Measurements from ENCODE around the gene PROSER3. TPM values are rescaled to one million over a fixed set of nuclear protein-coding genes. Genes with fewer than 3 reads are reported as not detected.

Gene PROSER3
- total RNA-seq, 1 donor from 2014 or later = 15.0 TPM

DNA sequence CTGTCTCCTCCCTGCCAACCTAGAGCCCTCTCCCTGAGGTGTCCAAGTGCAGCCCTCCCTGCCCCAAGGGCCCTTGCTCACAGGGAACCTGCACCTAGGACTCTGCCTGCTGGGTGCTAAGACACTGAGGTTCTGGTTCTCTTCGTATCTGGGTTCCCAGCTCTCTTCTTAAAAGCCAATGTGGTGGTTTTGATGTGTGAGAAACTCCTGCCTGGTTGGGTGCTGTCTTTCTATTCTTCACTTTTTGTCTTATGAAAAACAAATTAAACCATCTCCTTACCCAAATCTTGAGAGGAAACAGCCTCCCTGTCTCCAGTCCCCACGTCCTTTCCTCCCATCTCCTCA is 44.5 kb upstream of the PROSER3 start:
- Mint-ChIP-seq H3K36me3 (ENCODE audit: low read depth, unreplicated experiment) (no peaks in the 10 kb centered on the region), H3K27me3 (ENCODE audit: unreplicated experiment) (peaks cover 9% of the 10 kb centered on the region), H3K27ac (ENCODE audit: unreplicated experiment) (no peak overlapping the region), H3K9me3 (ENCODE audit: unreplicated experiment) (no peaks in the 10 kb centered on the region), H3K4me1 (ENCODE audit: unreplicated experiment) (peaks cover 12% of the 10 kb centered on the region), H3K4me3 (ENCODE audit: unreplicated experiment) (peak overlapping the region; percentile 21)
- no peak for TF ChIP-seq CTCF (IDR thresholded peaks at IDR 0.05; ENCODE audit: unreplicated experiment)
- no peak for DNase-seq (ENCODE audit: low spot score)

- Mint-ChIP-seq H3K27ac (ENCODE audit: unreplicated experiment) (peak overlapping the region; percentile 9), H3K27me3 (ENCODE audit: unreplicated experiment) (peaks cover 9% of the 10 kb centered on the region), H3K4me1 (ENCODE audit: unreplicated experiment) (peaks cover 16% of the 10 kb centered on the region), H3K36me3 (ENCODE audit: low read depth, unreplicated experiment) (no peaks in the 10 kb centered on the region), H3K9me3 (ENCODE audit: unreplicated experiment) (no peaks in the 10 kb centered on the region), H3K4me3 (ENCODE audit: unreplicated experiment) (peak overlapping the region; percentile 21)
- no peak for DNase-seq (ENCODE audit: low spot score)
- no peak for TF ChIP-seq CTCF (IDR thresholded peaks at IDR 0.05; ENCODE audit: unreplicated experiment)
These were observed 44.0 kb upstream of the PROSER3 start for GRCh38 chr19:35713904-35714495.

- Mint-ChIP-seq H3K9me3 (ENCODE audit: unreplicated experiment) (no peaks in the 10 kb centered on the region), H3K36me3 (ENCODE audit: low read depth, unreplicated experiment) (no peaks in the 10 kb centered on the region), H3K4me3 (ENCODE audit: unreplicated experiment) (peak overlapping the region; percentile 62), H3K27ac (ENCODE audit: unreplicated experiment) (peak overlapping the region; percentile 9), H3K27me3 (ENCODE audit: unreplicated experiment) (peaks cover 9% of the 10 kb centered on the region), H3K4me1 (ENCODE audit: unreplicated experiment) (peaks cover 22% of the 10 kb centered on the region)
- no peak for DNase-seq (ENCODE audit: low spot score)
- no peak for TF ChIP-seq CTCF (IDR thresholded peaks at IDR 0.05; ENCODE audit: unreplicated experiment)
These were observed 43.2 kb upstream of the PROSER3 start for GRCh38 chr19:35714601-35715354.

DNA sequence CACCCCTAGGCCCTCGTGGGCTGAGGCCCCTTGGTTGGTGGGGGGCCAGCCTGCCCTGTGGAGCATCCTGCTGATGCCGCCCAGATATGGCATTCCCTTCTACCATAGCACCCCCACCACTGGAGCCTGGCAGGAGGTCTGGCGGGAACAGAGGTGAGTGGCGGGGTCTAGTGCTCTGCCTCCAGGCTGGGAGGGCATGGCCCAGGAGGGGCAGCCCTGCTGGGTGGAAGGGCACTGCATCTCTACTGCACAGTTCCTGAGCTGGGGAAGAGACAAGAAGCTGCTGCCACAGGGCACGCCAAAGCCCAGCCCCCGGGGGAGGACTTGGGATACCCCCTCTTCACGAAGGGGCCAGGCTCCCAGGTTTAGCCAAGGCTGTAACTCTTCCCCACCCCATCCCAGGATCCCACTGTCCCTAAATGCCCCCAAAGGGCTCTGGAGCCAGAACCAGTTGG is 42.6 kb upstream of the PROSER3 start:
- Mint-ChIP-seq H3K4me1 (ENCODE audit: unreplicated experiment) (peaks cover 22% of the 10 kb centered on the region), H3K36me3 (ENCODE audit: low read depth, unreplicated experiment) (peaks cover 4% of the 10 kb centered on the region), H3K27me3 (ENCODE audit: unreplicated experiment) (peaks cover 13% of the 10 kb centered on the region), H3K4me3 (ENCODE audit: unreplicated experiment) (no peak overlapping the region), H3K9me3 (ENCODE audit: unreplicated experiment) (no peaks in the 10 kb centered on the region), H3K27ac (ENCODE audit: unreplicated experiment) (no peak overlapping the region)
- no peak for DNase-seq (ENCODE audit: low spot score)
- no peak for TF ChIP-seq CTCF (IDR thresholded peaks at IDR 0.05; ENCODE audit: unreplicated experiment)

Measured in endothelial cell (in vitro differentiated cells).